Measurements from ENCODE around the gene EGFLAM.
"Not testable (repeated sequence)": the region's sequence is repeated elsewhere in the genome, so short reads cannot be mapped to it uniquely, and the experiment has no call there.

EGFLAM gene

DNA sequence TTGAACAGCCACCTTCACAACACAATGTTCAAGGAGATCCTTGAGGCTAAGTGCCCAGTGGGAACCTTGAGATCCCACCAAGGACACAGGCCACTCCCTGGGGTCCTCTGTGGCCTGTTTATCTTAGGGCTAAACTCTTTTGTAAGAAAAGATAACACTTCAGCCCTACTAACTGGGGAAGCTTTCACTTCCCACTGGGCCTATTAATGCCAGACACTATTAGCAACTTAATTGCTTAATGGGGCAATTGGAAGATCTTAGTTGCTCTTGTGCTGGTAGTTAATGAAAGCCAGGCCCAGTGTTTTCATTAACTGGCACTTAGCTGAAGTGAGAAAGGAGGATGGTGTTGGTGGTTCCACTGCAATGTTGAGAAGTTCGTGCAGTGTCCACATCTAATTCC is 117.1 kb downstream of the EGFLAM start:
- no peak for DNase-seq (ENCODE audit: low read depth)

DNA sequence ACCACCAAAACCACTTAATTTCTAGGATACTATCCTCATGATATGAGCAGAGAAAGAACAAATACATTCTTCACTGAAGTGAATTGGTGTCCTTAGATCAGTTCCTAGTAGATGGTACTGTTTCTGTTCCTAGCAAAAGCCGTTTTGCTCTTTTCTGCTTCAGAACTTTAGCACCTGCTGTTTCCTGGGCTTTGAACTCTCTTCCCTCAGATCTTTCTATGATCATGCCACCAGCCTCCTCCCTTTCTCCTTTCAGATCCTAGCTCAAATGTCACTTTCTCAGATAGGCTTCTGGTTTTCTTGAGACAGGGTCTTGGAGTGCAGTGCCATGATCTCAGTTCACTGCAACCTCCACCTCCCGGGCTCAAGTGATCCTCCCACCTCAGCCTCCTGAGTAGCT is 118.0 kb downstream of the EGFLAM start:
- DNase-seq (ENCODE audit: low read depth), result no peak

DNA sequence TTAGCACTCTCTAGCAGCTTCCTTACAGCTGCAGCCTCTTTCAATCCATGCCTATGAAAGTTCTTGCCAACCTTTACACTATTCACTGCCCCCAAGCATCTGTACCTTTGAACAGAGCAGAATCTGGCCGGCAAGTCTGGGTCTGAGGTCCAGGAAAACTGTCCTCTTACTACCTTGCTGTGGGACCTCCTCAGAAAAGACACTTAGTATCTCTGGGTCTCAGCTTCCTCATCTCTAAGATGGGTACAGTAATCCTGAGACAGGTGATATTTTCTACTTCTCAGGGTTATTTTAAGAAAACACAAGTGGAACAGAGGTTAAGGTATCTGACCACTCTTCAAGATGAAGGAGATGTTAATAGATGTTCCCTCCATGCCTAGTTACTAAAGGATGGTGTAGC is 120.2 kb downstream of the EGFLAM start:
- no peak for DNase-seq (ENCODE audit: low read depth)

DNA sequence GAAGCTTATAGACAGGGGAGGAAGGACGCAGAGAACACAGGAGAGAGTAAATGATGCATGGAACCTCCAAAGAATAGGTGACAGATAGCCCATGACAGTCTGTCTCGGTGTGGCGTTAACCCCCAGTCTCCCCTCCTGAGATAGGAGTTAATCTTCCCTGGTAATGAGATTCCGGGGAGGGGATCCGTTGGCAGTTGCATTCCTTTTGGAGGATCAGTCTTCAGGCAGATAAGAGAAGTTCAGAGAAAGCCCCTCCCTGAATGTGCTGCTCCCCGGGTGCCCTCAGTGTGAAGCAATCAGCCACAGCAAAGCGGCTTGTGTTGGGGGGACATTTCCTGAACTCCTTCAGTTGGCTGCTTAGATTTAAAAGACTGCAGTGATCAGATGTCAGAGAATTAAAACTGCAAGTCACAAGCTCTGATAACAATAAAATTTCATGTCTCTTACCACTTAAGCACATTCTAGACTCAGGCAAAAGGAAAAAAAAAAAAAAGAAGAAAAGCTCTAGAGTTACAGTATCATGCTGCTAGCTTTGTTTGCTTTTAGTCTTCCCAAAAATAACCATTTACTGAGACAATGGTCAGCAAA is 121.1 kb downstream of the EGFLAM start:
- DNase-seq (ENCODE audit: low read depth), result no peak

DNA sequence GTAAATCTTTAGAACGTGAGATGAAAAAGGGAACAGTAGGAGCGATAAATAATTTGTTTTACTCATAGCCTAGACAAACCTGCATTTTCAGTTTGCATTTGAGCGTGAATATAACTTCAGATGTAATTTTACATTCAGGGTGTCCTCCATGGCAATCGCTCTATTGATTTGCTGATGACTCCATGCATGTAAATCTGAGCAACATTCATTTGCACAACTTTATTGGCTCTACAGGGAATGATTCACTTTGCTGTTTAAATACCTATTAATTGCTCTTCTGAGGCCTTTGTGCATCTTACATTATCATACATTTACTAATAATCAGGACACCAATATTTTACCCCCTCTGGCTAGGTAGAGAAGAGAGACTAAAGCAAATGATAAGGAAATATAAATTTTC is 122.2 kb downstream of the EGFLAM start:
- DNase-seq (ENCODE audit: low read depth), result no peak

DNA sequence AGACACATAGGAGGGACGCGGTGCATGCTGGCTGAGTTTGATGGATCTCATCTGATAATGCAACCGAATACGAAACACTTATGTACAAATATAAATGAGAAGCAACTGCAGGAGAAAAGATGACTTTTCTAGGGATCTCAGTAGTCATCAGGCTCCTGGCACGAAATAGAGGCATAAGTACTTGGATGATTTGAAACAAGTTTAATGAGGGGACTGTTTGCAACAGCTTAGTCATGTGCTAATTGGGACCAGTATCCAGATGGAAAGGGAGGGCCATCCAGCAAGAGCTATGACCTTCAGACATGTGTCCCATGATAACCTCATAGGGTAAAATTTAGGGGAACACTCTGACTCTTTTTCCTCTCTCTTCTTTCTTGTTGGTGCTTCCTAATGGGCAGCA is 123.0 kb downstream of the EGFLAM start:
- no peak for DNase-seq (ENCODE audit: low read depth)

DNA sequence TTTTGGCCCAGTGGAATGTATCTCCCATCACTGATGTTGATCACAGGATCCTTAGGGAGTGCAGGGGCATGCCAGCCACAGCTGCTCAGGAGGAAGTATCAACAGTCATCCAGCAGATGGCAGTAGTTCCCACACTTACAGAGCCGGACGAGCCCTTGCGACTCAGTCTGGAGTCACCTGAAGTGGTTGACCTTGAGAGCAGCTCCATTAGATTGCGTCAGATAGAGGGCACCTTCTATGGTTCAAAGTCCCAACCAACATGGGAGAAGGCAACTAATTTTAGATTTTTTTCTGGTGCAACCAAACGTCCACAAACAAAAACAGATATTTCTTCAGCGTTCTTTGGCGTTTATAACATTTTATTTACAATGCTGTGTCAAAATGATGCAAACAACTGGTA is 124.5 kb downstream of the EGFLAM start:
- DNase-seq (ENCODE audit: low read depth), result peak; percentile 80

DNA sequence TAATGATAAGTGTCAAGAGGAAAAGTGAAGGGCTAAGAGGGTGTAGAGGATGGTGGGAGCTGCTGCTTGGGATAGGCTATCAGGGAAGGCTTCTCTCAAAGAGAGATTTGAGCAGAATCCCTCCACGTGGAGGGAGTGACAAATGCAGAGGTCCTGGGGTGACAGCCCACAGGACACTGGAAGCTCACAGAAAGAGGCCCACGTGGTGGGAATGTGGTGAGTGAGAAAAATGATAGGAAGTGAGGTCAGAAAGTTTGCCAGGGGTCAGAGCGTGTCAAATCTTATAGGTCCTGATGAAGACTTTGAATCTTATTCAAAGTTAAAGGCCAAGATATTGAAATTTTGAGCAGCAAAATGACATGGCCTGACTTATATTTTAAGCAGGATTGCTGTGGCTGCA is 125.3 kb downstream of the EGFLAM start:
- DNase-seq (ENCODE audit: low read depth), result no peak

DNA sequence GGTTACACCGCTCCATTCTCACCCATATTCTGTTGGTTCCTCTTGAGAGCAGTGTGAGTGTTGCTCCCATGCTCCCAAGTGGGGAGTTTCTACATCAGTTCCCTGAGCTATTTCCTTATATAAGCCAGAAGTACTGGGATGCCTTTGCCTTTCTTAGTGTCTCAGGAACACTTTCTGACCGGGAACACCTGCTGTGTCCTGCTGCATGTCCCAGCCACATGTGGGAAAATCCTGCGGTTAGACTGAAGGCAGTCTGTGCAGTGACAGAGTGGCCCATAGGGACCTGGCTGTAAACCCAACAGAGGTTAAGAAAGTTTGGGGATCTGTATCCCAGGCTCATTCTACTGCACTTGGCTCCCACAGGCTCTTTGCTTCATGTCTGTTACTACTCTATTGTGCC is 126.0 kb downstream of the EGFLAM start:
- no peak for DNase-seq (ENCODE audit: low read depth)

DNA sequence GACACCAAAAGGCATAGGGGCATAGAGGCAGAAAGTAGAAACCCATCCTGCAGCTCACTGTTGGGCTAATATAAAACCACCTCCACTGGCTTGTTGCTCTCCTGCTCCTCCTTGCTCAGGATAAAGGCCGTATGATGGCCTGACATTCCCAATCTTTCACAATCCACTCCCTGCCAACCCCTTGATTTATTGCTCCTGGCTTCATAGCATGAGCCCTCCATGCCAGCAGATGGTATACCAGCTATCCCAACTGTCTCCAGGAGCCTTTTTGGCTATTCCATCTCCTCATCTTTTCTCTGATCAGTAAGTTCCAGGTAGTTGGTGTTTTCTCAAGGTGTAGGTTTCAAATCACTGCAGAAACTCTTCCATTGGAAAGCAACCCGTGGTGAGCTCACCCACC is 128.8 kb downstream of the EGFLAM start:
- DNase-seq (ENCODE audit: low read depth), result no peak

DNA sequence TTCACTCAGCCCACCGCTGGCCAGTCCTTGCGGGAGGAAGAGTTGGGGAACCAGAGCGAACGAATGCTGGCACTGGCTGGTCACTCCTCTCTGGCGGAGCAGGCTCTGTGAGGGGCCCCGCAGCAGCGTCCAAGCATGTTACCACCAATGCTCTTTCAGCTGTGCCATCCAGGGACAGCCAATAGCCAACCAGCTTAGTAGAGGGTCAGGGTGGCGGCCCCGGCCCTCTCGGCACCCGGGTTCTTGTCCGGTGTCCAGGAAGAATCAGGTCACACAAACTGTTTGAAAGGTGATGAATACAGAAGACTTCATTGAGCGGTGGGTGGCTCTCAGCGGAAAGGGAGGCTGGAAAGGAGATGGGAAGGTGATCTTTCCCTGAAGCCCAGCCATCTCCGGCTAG is 135.3 kb downstream of the EGFLAM start:
- no peak for DNase-seq (ENCODE audit: low read depth)

DNA sequence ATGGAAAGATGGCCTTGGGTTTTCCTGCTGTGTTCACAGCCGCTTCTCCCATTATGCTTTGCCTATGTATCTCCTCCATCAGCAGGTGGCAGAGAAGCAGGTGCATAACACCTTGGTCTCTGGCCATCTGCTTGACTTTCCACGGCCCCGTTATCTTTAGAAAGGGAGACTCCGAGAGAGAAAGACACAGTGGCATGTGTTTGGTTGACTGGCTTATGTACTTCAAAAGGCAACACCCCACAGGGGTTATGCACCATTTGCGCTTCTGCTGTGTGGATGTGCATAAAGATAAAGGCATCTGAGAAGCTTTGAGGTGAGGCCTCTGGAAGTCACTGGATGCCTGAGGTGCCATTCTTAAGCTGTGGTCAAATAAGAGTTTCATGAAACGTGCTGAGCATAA is 138.4 kb downstream of the EGFLAM start:
- no peak for DNase-seq (ENCODE audit: low read depth)

DNA sequence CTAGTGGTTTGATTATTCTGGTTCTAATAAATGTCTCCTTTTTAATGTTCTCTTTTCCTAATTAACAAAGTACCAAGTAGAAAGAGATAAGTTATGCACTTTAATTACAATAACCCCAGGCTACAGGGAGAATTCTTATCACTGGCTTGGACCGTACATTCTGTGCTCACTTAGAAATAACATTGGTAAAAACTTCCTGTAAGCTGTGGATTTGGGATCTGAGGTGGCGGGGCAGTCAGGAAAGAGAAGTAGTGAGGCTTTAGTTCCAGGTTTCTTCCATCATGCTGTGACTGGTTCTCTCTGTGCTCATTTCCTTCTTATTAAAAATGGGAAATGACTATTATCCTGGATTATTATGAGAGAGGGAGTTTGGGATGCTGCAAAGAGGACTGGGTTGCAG is 142.0 kb downstream of the EGFLAM start:
- no peak for DNase-seq (ENCODE audit: low read depth)

DNA sequence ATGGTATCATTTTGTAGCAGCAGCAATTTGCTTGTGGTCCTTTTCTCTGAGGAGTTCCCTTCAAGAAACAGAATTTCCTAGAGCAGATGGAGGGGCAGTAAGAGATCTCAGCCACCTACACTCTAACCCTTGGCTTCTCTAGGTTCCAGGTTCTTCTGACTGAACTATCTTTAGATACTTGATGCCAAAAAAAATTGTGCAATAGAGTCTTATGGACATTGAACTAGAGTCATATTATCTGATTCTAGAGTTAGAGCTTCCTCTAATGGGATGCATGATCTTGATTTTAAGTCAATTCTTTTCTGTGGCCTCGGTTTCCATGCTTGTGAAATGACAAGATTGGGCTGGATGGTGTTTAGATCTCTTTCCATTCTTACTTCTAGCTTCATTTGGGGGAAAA is 142.8 kb downstream of the EGFLAM start:
- DNase-seq (ENCODE audit: low read depth), result no peak

DNA sequence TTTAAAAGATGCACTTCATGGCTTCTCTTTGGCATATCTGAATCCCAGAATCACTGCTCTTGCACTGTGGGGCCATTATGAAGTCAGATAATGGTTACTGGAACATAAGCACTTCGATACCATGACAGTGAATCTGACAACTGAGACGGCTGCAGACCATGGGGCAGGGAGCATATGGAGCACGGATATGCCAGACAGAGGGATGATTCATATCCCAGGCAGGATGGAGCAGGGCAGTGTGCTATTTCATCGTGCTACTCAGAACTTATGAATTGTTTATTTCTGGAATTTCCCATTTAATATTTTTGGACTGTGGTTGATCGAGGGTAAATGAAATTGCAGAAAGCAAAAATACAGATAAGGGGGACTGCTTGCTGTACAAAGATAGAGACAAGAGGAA is 145.0 kb downstream of the EGFLAM start:
- DNase-seq (ENCODE audit: low read depth), result peak; percentile 51

DNA sequence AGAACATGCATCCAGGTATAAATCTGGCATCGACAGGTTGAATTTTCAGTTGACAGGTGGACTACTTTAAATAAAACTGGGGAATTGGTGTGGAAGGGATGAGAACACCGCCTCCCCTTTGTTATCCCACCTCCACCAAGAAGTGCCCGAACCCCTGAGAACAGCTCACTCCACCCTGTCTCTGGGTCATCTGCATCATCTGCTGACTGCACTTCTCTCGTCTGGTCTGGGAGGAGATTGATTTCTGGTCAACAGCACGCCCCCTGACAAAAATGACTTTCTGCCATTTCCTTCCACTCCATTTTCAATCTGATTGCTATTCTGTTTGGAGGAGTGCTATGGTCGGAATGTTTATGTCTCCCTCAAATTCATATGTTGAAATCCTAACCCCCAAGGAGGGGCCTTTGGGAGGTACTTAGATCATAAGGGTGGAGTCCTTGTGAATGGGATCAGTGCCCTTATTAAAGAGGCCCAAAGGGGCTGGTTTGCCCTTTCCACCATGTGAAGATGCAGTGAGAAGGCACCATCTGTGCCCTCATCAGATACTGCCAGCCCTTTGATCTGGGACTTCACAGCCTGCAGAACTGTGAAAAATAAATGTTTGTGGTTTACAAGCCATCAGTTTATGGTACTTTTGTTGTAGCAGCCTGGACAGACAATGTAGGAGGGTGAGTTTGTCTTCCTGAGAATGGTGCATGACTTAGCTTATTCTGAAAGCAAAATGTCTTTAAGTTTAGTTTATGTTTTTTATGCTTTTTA is 145.7 kb downstream of the EGFLAM start:
- no peak for DNase-seq (ENCODE audit: low read depth)

DNA sequence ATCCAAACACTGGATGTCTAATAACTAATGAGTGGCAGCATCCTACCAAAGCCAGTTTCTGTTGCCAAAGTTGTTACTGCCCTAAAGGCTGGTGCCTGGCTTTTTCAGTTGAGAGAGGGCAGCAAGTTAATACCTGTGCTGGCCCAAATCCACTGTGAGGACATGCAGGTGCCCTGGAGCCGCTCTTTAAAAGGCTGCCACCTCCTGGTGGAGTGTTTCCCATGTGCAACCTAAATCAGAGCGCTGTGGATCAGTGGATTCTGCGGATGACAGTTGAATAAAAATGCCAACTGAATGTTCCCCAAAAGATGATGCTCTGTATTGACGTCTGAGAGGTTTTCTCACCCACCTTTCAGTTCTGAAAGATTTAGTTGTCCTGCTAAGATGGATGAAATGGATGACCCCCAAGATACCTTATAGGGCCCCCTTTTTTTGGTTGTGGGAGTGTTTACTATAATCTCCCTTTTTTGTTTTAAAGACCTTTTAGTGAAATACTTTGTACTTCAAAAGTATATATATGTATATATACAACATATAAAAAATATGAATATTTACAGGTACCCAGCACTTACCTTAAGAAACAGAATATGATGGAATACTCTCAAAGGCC is 146.4 kb downstream of the EGFLAM start:
- DNase-seq (ENCODE audit: low read depth), result no peak

DNA sequence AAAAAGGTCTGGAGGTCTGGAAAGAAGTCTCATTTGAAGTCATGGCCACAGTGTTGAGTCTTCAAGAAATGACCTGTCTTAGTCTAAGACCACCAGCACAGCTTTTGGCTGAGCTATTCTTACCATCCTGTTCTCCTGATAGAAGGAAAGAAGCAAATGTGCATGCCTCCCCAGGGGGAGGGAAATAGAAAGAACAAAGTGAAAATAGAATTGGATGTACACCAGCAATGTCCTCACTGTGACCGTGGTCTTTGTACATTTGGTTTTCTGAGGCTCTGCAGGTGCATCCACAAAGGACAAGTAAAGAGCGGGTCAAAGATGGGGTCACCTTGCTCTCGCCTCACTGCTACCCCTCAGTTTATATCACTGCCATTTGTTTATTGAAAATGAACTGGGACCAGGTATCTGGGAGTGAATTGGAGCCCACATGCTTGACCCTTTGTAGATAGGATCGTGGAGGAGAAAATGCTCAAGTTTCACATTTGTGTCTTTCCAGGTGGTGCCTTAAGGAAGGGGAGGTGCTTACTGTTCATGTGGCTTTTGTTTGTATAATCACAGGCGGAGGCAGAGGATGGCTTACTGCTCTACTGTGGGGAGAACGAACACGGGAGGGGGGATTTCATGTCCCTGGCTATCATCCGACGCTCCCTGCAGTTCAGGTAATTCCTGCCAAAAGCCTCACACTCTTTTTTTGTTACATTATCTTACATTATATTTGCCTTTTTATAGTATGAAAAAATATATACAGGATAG is 150.3 kb downstream of the EGFLAM start:
- no peak for DNase-seq (ENCODE audit: low read depth)

DNA sequence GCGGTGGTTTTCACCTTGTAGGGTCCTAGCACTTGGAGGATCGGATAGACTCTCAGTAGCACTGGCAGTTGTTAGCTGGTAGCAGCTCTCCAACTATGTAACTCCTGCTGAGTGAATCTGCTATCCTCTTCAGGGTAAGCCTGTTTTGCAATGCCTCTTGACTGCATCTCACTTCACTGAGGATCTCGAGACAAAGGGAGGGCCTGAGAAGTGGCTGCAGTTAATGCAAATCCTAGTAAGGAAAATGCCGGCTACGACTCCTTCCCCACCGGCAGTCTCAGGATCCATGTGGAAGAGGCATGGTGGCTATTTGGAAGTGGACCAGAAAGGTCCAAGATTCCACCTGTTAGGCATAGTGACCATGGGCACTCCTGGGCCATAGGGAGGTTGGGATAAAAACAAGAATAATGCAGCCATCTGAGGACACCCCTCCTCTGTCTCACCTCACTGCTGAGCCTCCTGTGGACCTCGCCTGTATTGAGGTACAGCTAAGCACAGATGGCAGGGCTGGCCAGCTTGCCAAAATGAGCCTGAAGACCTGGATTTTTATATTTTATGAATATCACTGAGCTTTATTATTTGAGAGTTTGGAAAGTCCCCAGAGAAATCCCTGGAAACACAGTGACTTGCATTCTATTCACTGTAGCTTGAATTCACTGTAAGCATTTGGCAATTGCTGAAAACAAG is 152.1 kb downstream of the EGFLAM start:
- DNase-seq (ENCODE audit: low read depth), result no peak

DNA sequence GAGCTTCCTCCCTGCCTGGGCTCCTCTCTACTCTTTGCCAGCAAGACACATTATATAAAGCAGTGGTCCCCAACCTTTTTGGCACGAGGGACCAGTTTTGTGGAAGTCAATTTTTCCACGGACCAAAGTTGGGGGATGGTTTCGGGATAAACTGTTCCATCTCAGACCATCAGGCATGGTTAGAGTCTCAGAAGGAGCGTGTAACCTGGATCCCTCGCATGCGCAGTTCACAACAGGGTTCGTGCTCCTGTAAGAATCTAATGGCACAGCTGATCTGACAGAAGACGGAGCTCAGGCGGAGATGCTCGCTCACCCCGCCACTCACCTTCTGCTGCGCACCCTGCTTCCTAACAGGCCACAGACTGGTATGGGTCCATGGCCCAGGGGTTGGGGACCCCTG is 155.3 kb downstream of the EGFLAM start:
- DNase-seq (ENCODE audit: low read depth), result no peak

DNA sequence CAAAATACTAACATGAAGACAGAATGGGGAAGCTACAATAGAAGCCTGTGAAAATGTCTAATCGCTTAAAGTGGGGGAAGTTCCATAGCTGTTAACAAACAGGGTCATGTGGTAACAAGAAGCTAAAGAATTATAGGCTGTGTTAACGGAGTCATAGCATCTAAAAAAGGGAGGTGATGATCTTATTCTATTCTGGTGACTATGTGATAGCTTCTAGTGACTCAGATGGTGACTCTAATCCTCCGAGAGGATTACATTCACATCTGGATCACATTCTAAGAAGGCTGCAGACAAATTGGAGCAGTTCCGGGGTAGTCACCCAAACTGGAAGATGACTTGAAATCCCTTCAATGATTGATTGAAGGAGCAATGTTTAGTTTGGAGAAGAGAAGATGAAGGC is 156.0 kb downstream of the EGFLAM start:
- DNase-seq (ENCODE audit: low read depth), result peak; percentile 62

DNA sequence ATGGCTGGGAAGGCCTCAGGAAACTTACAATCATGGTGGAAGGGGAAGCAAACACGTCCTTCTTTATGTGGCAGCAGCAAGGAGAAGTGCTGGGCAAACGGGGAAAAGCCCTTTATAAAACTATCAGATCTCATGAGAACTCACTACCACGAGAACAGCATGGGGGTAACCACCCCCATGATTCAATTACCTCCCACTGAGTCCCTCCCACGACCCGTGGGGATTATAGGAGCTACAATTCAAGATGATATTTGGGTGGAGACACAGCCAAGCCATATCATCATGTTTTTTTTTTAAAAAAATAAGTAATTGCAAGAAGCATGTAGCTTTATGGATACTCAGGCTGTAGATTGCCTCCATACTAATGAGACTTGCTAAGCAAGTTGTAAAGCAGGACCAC is 157.4 kb downstream of the EGFLAM start:
- DNase-seq (ENCODE audit: low read depth), result not testable (repeated sequence)

DNA sequence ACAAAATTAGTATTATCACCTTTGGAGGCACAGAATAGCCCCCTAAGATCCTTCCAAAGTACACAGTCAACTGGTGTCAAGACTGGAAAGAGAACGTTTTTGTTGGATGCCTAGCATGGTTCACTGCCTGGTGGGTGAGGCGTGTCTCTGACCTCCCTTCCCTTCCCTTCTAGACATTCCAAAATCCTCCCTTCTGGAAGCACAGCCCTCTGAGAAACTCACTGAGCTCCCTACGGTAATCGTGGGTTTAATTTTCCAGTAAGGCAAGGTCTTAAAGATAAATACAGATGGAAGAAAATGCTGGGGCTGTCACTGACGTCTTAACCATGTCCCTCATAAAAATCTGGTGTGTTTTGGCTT is 159.3 kb downstream of the EGFLAM start:
- no peak for DNase-seq (ENCODE audit: low read depth)
